Colonic mucosa (tissue), 4 donors: ENCODE results near the gene PPP1CC. TPM values are rescaled to one million over a fixed set of nuclear protein-coding genes. Genes with fewer than 3 reads are reported as not detected.

Experiments
- DNase-seq: peaks from one replicate; pipeline ENCODE4 v3.0.0-alpha.2; 2020
- H3K27ac ChIP-seq: fragments of 200-600 bp; one replicate; pipeline ENCODE4 v1.8.0; 2021
- H3K27me3 ChIP-seq: fragments of 200-600 bp; one replicate; pipeline ENCODE4 v1.8.0; 2021
- H3K36me3 ChIP-seq: fragments of 200-600 bp; one replicate; pipeline ENCODE4 v1.8.0; 2021
- H3K4me1 ChIP-seq: fragments of 200-600 bp; one replicate; pipeline ENCODE4 v1.8.0; 2021; ENCODE audit warnings: mild to moderate bottlenecking
- H3K4me3 ChIP-seq: fragments of 200-600 bp; one replicate; pipeline ENCODE4 v1.8.0; 2021
- H3K9ac ChIP-seq, 2 donors: one replicate each; pipeline ENCODE4 v1.7.0; 2013; ENCODE audit warnings: control low read depth in 2 of 2, low read depth in 2 of 2, low read length in 2 of 2
- H3K9me3 ChIP-seq: fragments of 200-600 bp; one replicate; pipeline ENCODE4 v1.8.0; 2021
- intact Hi-C: fragments of 100-400 bp; cut with DNase I; formaldehyde crosslinking; loops from one replicate; pipeline ENCODE4 v1.14.1; 2022
- total RNA-seq, 2 donors: library from RNA; stranded (reverse); fragmentation: NEBNext Ultra II Directional in 1 of 2; extraction: Animal tissue kit (Norgen Biotek cat#: 25700) in 1 of 2; gene quantifications; one replicate each; pipeline ENCODE4 v1.2.1, GENCODE V29; 2021
- TF ChIP-seq, protein P1 (sequence below): fragments of 200-600 bp; IDR thresholded peaks from one replicate; pipeline ENCODE4 v1.8.0; 2022; ENCODE audit warnings: antibody characterized with exemption, mild to moderate bottlenecking
- donor health status: healthy.
- donor health status: DM: no; HTN: no; CAD: no.
- donor health status: DM: no; HTN: no; CAD: no.

Gene PPP1CC
- total RNA-seq, 2 donors from 2014 or later: 170 to 198 TPM

DNA sequence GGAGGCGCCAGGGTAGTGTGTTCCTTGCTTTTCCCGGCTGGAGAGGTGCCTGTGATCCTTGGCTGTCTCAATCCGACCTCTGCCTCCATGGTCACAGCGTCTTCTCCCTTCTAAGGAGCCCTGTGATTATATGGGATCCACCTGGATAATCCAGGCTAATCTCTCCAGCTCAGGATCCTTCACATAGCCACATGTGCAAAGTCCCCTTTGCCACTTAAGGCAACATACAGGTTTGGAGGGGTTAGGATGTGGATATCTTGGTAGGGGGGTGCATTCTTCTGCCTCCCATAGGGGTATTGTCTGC lies 52.6 kb downstream of the PPP1CC start:
- Histone ChIP-seq H3K4me1 (peaks cover 4% of the 10 kb centered on the region), H3K4me3 (no peak overlapping the region), H3K36me3 (no peaks in the 10 kb centered on the region), H3K27me3 (no peaks in the 10 kb centered on the region), H3K27ac (no peak overlapping the region), H3K9me3 (no peaks in the 10 kb centered on the region), H3K9ac (peak overlapping the region in 1 of 2 donors; percentile 68)
- intact Hi-C loops: loop anchor here (10.0 kb wide), 2 partner anchors 65 to 175 kb away; no protein-coding TSS in a partner anchor
- TF ChIP-seq, protein P1, sequence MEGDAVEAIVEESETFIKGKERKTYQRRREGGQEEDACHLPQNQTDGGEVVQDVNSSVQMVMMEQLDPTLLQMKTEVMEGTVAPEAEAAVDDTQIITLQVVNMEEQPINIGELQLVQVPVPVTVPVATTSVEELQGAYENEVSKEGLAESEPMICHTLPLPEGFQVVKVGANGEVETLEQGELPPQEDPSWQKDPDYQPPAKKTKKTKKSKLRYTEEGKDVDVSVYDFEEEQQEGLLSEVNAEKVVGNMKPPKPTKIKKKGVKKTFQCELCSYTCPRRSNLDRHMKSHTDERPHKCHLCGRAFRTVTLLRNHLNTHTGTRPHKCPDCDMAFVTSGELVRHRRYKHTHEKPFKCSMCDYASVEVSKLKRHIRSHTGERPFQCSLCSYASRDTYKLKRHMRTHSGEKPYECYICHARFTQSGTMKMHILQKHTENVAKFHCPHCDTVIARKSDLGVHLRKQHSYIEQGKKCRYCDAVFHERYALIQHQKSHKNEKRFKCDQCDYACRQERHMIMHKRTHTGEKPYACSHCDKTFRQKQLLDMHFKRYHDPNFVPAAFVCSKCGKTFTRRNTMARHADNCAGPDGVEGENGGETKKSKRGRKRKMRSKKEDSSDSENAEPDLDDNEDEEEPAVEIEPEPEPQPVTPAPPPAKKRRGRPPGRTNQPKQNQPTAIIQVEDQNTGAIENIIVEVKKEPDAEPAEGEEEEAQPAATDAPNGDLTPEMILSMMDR: no peak
- no peak for DNase-seq

DNA sequence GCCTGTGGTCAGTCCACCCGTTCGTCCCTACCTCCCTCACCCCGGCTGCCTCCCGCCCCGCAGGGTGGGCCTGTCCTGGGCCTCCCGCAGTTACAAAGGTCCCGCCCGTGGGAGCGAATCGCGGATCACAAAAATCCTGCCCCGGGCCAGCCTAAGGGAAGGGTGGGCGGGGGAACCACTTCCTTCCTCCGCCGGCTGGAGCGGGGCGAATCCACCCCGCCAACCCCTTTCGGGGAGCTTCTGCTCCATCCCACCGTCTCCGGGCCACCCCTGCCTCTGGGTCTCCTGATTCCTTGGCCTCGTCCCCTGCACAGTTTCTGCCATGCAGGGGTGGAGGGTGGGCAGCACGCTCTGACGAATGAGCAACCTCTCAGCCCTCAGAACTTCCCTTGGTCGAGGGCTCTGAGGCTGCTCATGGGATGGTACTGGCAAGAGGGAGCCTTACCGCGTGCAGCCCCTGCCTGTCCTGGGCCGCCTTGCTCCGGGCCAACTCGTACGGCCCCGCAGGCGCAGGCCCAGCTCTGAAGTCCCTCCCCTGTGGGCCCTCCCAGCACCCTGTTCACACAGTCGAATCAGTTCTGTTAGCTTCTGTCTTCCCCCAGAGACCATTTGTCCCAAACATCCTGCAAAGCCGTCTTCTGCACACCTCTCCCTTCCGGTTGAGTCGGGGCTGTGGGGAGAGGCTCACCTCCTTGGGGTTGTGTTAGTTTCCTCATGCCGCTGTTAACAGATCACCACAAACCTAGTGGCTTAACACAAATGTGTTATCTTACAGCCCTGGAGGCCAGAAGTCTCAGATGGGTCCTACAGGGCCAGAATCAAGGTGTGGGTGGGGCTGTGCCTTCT lies 53.2 kb downstream of the PPP1CC start:
- intact Hi-C loops: loop anchor here (10.0 kb wide), 2 partner anchors 65 to 175 kb away; no protein-coding TSS in a partner anchor
- Histone ChIP-seq H3K9me3 (no peaks in the 10 kb centered on the region), H3K27ac (peak overlapping the region; percentile 67), H3K36me3 (no peaks in the 10 kb centered on the region), H3K27me3 (no peaks in the 10 kb centered on the region), H3K9ac (peak overlapping the region; percentile 53 to 68), H3K4me3 (peak overlapping the region; percentile 60), H3K4me1 (peaks cover 4% of the 10 kb centered on the region)
- TF ChIP-seq, protein P1: no peak
- peak; percentile 61 for DNase-seq

DNA sequence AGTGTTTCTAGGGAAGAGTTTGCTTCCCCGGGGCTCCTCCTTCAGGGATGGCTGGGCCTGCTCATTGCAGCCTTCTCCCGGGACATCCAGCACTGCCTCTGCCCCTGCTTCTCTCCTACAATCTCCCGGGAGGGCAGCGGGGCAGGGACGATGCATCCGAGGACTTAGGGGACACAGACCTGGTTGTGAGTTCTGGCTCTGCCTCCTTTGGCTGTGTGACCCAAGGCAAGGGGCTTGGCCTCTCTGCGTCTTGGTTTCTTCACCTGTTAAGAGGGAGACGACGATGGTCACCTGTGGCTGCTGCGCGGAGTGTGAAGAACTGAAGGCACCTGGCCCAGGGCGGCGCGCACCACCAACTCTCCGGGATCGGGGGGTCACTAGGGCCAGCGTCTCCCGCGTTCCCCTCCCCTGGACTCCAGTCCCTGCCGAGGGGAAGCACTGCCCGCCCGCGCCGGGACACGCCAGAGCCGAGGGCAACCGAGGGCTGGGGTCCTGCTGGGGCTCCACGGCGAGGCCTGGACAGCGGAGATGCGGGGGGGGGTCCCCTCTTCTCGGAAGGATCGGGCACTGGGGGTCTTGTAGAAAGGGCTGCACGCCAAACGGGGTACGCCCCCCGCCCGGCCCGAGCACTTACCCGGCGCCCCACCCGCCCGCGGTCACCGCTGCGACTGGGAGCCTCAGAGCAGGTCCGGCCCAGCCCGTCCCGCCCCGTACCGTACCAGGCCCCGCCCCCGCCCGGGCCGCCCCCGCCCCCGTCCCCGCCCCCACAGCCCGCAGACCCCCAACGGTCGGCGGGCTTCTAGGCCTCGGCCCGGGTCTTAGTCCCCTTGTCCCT lies 54.0 kb downstream of the PPP1CC start, which contains the start of gene HVCN1:
HVCN1 (minus strand) TSS at position 670 of the 835 bp plus-strand sequence. CDS start 5,870 bp downstream, outside the sequence.
- no peaks in the 10 kb centered on the region for H3K27me3 ChIP-seq
- TF ChIP-seq, protein P1: no peak
- H3K4me3 ChIP-seq: peak within 1 kb of the TSS; percentile 60
- intact Hi-C loops: no loop called here
- DNase-seq: peak; percentile 61
- no peaks in the 10 kb centered on the region for H3K36me3 ChIP-seq
- H3K4me1 ChIP-seq: peaks cover 4% of the 10 kb centered on the region
- no peaks in the 10 kb centered on the region for H3K9me3 ChIP-seq
- H3K27ac ChIP-seq: peak within 1 kb of the TSS; percentile 67
- H3K9ac ChIP-seq: peak within 1 kb of the TSS; percentile 68 to 79

DNA sequence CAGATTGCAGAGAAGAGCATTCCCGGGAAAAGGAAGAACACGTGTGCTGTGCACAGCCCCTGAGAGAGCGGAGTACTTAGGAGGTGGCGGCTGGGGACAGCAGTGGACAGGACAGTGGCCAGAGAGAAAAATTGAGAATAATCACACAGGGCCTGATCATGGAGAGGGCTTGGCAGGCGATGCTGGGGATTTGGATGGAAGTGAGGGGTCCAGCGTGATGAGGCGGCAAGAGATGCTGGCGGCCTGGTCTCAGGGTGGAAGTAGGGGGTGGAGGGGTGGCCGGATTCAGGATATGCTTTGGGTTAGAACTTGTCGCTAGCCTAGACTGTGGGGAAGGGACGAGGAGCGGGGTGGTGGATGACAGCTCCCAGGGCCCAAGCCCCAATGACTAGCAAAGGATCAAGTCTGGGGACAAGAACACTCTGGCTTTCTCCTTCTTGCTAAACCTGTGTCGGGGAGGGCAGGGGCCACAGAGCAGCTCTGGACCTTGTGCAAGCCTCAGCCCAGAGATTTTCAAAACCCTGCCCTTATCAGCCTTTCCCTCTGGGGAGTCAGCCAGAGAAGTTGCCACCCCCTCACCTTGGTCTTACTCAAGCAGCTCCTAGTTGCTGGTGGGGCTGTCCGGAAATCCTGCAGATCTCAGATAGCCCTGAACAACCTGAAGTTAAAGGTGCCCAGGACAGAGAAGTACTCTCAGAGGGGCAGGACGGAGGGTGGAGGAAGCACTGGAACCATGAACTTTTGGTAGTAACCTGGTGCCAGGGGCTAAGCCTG lies 55.1 kb downstream of the PPP1CC start:
- TF ChIP-seq, protein P1: no peak
- intact Hi-C loops: no loop called here
- H3K27me3 ChIP-seq: no peaks in the 10 kb centered on the region
- peak overlapping the region; percentile 67 to 79 for H3K9ac ChIP-seq
- no peaks in the 10 kb centered on the region for H3K36me3 ChIP-seq
- H3K4me1 ChIP-seq: peaks cover 4% of the 10 kb centered on the region
- peak overlapping the region; percentile 60 for H3K4me3 ChIP-seq
- H3K27ac ChIP-seq: no peak overlapping the region
- no peak for DNase-seq
- H3K9me3 ChIP-seq: no peaks in the 10 kb centered on the region
